HG02588 (cell line): ENCODE results near the gene PQBP1.
A peak's percentile ranks its signal among the peaks of the same experiment; 100 is the strongest.

Source experiments
- ATAC-seq: cut with Tn5 transposase; IDR thresholded peaks from one replicate; pipeline ENCODE4 v1.9.1; 2021; ENCODE audit warnings: mild to moderate bottlenecking, moderate library complexity; ENCODE audit not compliant: unreplicated experiment

Gene PQBP1

DNA sequence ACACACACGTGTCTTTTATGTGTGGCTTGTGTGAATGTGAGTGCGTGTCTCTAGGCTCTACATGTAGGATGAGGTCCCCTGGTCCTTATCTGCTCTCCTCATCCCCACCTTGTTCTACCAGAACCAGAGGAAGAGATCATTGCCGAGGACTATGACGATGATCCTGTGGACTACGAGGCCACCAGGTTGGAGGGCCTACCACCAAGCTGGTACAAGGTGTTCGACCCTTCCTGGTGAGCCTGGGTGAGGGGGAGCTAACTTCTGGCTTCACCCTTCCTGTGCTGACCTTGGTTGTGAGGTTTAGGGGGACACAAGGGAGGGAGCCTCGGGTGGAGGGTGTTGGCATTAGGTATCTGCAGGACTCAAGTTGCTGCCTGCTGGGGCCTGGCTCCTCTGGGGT lies 3.3 kb downstream of the PQBP1 start:
- no peak for ATAC-seq

- no peak for ATAC-seq
These were observed 4.4 kb downstream of the PQBP1 start for GRCh38 chrX:48902135-48902534.

DNA sequence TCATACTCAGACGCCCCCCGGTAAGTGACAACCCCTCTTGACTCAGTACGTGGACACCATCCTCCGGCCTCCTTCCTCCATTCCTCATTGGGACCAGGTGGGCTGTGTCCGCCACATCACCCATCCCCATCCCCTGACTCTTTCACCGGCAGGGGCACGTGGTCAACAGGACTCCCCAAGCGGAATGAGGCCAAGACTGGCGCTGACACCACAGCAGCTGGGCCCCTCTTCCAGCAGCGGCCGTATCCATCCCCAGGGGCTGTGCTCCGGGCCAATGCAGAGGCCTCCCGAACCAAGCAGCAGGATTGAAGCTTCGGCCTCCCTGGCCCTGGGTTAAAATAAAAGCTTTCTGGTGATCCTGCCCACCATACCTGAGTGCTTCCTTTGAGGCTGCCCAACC lies 5.0 kb downstream of the PQBP1 start:
- no peak for ATAC-seq

DNA sequence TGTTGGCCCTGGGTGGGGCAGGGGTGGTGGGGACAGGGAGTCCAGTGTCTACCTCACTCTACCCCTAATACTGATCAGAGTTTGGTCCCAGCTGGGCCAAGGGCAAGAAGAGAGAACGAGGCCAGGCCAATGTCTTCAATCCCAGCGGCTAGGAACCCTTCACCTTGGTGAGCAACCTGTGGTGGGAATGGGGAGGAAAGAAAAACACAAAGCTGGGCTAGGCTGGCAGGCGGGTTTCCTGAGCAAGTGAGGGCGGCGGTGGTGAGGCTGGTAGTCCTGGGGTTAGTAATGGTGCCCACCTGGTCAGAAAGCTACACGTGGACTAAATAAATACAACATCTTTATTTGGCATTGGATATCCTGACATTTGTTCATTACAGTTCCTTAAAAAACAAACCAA lies 5.6 kb downstream of the PQBP1 start:
- ATAC-seq, result no peak

DNA sequence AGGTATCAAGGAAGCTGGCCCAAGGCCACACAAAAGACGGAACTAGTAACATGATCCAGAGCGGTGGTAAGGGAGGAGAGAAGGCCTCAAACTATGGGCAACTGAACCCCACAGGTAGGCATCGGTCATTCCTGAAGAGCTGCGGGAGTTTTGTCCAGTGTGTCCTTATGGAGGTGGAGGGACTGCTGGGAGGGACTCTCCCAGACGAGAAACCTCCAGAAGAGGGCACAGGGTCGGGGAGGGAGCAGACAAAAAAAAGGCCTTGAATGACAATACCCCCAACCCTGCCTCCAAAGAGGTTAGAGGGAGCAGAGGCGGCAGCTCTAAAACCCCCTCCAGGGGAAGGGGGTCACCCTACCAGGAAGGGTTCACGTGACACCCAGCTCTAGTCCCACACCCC lies 6.5 kb downstream of the PQBP1 start:
- no peak for ATAC-seq

- ATAC-seq, result no peak
These were observed 6.9 kb downstream of the PQBP1 start for GRCh38 chrX:48904626-48905025.

DNA sequence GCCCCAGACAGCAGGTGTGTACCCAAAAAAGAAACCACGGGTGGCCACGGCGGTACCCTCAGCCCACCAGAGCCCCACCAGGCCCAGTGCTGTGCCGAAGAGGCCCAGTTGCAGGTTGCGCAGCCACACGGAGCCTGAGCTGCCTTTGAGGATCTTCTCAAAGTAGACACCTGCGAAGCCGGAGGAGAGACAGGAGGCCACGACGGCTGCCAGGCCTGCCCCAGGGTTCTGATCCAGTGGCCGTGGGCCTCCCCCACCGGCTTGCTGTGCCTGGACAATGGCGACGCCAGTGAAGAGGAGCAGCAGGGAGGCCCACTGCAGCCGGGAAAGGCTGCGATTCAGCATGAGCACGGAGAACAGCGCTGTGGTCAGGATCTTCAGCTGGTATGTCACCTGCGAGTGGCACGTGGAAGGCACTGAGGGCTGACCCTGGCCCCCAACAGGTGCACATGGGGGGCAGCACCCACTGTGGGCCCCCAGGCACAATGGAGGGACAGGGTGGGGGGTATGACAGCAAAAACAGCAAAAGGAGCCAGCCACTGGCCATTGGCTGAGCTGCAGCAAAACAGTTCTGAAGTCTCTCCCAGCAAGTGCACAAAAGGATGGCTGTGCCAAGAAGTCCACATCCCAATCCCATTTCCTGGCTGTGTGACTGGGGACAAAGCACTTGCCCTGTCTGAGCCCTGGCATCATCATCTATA lies 7.5 kb downstream of the PQBP1 start:
- no peak for ATAC-seq

GRCh38 chrX:48908600-48908999 lies 10.9 kb downstream of the PQBP1 start:
- ATAC-seq, result no peak

DNA sequence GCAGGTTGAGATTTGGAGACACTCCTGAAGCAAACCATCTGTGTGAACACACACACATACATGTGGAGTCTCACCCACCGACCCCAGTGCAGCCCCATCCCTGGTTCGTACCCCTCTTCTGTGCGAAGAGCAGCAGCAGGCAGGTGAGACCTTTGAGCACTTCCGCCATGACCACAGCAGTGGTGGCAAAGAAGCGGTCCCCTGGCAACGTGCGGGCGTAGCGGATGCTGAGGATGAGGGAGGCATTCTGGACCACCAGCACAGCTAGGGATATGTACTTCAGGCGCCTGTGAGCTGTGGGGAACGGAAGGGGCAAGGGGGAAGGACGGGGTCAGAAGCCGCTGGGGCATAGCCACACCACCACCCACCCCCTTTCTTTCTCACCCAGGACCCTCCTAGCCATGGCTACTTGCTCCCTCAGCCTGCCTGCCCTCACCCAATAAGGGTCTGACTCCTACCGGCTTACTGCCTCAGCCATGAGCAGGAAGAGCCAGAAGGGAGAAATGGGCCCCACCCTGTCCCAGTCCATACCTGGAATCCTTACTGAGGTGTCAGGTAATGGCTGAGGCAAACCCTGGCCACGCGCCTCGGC lies 12.1 kb downstream of the PQBP1 start:
- no peak for ATAC-seq

DNA sequence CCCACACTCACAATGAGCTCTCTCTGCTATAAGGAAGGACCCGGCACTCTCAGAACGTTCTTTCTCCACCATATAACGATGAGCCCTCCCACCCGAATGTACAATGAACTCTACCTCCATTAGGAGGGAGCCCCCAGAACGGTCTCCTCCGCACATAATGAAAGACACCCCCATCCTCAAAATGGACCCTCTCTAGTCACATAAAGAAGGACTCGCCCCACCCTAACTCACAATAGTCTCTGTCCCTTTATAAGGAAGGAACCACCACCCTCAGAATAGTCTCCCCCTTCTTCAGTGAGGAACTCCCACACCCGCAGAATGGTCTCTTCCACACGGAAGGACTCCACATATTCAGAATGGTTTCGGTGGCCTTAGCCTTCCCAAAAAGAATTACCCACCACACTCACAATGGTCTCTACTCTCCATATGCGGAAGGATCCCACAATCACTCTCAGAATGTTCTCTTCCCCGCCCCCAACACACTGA lies 13.2 kb downstream of the PQBP1 start:
- no peak for ATAC-seq

- peak; percentile 56 for ATAC-seq
These were observed 13.9 kb downstream of the PQBP1 start, which contains the start of gene SLC35A2 for GRCh38 chrX:48911412-48912182. TSS of gene SLC35A2 (minus strand) at chrX:48911646. CDS start at chrX:48911636, 10 bp downstream.

GRCh38 chrX:48913605-48914366 lies 16.1 kb downstream of the PQBP1 start:
- ATAC-seq, result no peak

DNA sequence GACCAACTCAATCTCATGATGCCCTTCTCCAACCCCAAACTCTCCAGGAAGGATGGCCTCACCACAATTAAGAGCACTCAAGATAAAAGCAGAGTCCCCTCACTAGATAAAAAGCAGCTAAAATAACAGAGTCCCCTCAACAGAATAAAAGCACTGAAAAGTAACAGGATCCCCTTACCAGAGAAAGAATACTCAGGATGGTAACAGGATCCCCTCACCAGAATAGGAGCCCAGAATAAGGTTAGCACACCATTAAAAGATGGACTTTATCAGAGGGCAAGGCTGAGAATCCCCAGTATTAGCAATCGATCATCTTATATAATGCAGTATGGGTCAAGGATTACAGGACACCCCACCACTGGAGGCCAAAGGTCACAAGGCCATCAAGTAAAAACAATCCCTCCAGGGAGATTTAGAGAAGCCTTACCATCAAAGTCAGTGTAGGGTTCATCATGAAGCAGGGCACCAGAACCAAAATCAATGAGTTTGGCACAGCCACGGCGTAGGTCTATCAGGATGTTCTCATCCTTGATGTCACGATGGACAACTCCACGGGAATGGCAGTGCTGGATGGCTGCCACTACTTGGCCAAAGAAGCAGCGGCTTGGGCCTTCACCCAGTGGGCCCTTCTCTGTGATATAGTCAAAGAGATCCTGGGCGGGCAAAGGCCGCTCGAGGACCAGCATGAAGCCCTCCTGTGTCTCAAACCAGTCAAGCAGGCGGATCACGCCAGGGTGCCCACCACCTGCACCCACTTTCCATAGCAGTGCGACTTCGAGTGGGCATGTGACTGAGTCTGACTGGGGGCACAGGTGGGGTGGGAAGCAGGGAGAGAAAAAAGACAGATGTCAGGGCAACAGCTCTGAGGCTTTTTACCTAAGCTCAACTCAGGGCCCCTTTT lies 17.1 kb downstream of the PQBP1 start:
- ATAC-seq, result no peak

DNA sequence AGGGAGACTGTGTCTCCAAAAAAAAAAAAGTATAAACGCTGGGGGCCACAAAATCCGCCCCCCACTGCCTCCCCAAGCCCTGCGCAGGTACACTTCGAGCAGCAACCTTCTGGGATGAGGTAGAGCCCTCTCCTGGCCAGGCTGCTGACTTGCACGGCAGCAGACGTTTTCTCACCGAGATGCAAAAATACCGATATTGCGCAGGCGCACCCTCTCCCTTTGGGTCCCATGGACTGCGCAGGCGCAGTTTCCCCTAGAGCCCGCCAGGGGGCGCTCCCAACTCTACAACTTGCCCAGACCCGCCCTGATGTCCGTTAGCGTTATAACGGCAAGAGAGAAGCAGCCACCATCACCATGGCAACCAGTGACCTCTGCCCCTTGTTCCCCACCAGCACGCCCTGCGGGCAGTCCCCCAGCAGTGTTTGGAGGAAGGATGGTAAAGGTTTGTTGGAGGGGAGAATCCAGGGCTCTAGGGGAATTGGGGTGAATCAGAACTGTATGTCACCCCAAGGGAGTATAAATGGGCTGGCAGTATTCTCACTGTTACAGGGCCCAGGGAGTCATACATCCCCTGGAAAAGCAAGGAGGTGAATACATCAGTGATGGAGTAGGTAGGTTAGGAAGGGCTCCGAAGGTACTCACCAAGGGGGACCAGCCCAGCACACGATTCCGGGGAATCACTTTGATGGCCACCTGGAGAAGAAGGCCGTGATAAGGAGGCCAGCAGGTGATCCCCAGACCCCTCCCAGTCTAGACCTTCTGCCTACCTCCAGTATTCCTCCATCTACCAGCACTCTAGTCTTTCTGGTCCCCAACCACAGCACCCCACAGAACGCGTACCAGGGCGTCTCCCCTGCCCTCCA lies 19.6 kb downstream of the PQBP1 start:
- no peak for ATAC-seq

DNA sequence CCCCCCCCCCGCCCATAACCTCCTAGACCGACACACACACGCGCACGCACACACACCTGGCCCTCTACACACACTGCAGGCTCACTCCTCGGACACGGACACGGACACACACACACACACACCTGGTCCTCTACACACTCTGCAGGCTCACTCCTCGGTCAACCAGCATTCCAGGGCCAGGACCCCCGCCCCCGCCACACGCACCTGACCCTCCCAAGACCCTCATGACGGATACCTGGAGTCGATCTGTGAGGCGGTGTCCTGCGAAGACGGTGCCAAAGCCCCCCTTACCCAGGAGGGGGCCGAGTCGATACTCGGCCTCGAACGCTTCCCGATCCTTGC lies 20.5 kb downstream of the PQBP1 start:
- no peak for ATAC-seq

- ATAC-seq, result peak; percentile 73
These were observed 21.1 kb downstream of the PQBP1 start, which contains the start of gene PIM2 for GRCh38 chrX:48918643-48919340. TSS of gene PIM2 (minus strand) at chrX:48919024. CDS start at chrX:48918834, 190 bp downstream.

- ATAC-seq, result peak; percentile 13
These were observed 21.7 kb downstream of the PQBP1 start for GRCh38 chrX:48919360-48919841.

DNA sequence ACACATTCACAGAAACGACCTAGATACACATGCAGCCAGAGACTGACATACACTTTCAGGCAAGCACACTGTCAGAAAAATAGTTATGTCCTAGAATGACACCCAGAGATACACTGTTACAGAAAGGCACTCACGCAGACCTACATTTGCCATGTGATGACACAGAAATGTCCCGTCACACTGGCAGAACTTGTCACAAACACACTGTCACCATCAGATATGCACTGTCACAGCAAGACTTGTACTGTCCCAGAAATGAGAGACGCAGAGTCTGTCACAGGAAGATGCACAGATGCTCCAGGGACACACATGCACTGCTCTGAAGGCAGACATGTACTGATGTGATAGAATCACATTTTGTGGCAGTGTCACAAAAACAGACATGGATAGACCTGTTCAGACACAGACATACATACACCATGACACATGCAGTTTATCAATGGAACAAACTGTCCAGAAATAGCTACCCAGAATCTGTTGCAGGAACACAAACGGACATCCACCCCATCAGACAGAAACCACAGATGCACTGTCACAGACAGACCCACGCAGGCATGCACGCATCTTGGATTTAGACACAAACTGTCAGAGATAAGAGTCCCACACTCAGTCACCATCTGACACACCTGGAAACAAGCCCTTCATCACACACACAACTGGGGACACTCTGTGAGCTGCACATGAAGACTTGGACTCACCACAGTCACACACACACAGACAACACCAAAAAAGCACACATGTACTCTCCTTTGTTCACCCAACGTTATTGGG lies 22.4 kb downstream of the PQBP1 start:
- ATAC-seq, result no peak
